ENCODE measurements around the gene GRHL3.

DNA sequence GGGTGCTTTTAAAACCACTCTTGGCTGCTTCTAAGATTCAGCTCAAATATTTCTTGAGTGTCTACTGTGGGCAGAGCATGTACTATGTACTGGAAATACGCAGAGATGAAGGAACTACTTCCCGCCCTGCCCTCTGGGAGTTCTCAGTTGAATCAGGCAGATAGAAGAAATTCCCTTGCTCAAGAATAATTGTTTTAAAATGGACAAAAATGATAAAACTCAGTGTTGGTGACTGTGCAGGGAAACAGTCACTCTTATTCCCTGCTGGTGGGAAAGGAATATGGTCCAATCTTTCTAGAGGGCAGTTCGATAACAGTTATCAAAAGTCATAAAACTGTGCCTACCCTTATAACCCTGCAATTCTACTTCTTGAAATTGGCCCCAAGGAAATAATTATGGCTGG lies 16.9 kb upstream of the GRHL3 start:
- TF ChIP-seq, protein P1, sequence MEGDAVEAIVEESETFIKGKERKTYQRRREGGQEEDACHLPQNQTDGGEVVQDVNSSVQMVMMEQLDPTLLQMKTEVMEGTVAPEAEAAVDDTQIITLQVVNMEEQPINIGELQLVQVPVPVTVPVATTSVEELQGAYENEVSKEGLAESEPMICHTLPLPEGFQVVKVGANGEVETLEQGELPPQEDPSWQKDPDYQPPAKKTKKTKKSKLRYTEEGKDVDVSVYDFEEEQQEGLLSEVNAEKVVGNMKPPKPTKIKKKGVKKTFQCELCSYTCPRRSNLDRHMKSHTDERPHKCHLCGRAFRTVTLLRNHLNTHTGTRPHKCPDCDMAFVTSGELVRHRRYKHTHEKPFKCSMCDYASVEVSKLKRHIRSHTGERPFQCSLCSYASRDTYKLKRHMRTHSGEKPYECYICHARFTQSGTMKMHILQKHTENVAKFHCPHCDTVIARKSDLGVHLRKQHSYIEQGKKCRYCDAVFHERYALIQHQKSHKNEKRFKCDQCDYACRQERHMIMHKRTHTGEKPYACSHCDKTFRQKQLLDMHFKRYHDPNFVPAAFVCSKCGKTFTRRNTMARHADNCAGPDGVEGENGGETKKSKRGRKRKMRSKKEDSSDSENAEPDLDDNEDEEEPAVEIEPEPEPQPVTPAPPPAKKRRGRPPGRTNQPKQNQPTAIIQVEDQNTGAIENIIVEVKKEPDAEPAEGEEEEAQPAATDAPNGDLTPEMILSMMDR (IDR thresholded peaks at IDR 0.05), result no peak
- no peak for TF ChIP-seq ZFX (IDR thresholded peaks at IDR 0.05; ENCODE audit: borderline replicate concordance)

Data from 22Rv1 (cell line).